Testis (tissue), 3 donors: ENCODE data around the gene CFAP53. TPM values are rescaled to one million over a fixed set of nuclear protein-coding genes. Genes with fewer than 3 reads are reported as not detected.
"Not testable (repeated sequence)": the region's sequence is repeated elsewhere in the genome, so short reads cannot be mapped to it uniquely, and the experiment has no call there.

Experiments used
- DNase-seq: peaks from one replicate; pipeline ENCODE4 v3.0.0-alpha.2; 2019
- H3K27ac ChIP-seq, 2 donors: fragments of 200-600 bp; sonication (generic); one replicate each; pipeline ENCODE4 v1.5.1; 2019
- H3K27me3 ChIP-seq: fragments of 200-600 bp; sonication (generic); one replicate; pipeline ENCODE4 v1.5.1; 2019
- H3K36me3 ChIP-seq: fragments of 200-600 bp; sonication (generic); one replicate; pipeline ENCODE4 v1.5.1; 2017; ENCODE audit warnings: low read depth; ENCODE audit errors: missing control alignments
- H3K4me1 ChIP-seq: fragments of 200-600 bp; sonication (generic); one replicate; pipeline ENCODE4 v1.5.1; 2019
- H3K4me3 ChIP-seq, 2 donors: fragments of 200-600 bp; sonication (generic); one replicate each; pipeline ENCODE4 v1.5.1; 2017 to 2019
- H3K9me3 ChIP-seq: fragments of 200-600 bp; sonication (generic); one replicate; pipeline ENCODE4 v1.5.1; 2017
- CTCF ChIP-seq, 3 experiments: fragments of 450-650 bp in 2 of 3; fragments of 200-600 bp in 1 of 3; sonication (generic) in 1 of 3; IDR thresholded peaks; one replicate each; pipeline ENCODE4 v1.5.1; 2016 to 2019; ENCODE audit warnings: antibody characterized with exemption in 3 of 3, mild to moderate bottlenecking in 2 of 3, moderate library complexity in 1 of 3
- POLR2A ChIP-seq: fragments of 450-650 bp; IDR thresholded peaks from one replicate; pipeline ENCODE4 v1.6.1; 2017; ENCODE audit warnings: antibody characterized with exemption, mild to moderate bottlenecking, moderate library complexity
- WGBS, 2 donors: methylation state at CpG; one replicate each; pipeline ENCODE4 v1.1.5; 2018; 5-methylcytosine and 5-hydroxymethylcytosine counted together
- intact Hi-C: fragments of 100-400 bp; cut with DNase I; formaldehyde crosslinking; loops from one replicate; pipeline ENCODE4 v1.15.1; 2023; ENCODE audit warnings: low total_unique reads
- polyA plus RNA-seq: library from polyadenylated mRNA; stranded (reverse); fragments of 350-450 nt; fragmentation: Illumina TruSeq; extraction: RNeasy Lipid Tissue Mini Kit (QIAGEN cat#74804); gene quantifications from one replicate; pipeline ENCODE4 v1.2.3, GENCODE V29; 2014; ENCODE audit warnings: low read depth, low replicate concordance; ENCODE audit not compliant: insufficient read depth
- total RNA-seq, 2 donors: library from RNA; depleted of rRNA; stranded (reverse); fragments of >200 nt; gene quantifications; one replicate each; pipeline ENCODE4 v1.2.3, GENCODE V29; 2016

The CFAP53 gene
- total and polyA plus RNA-seq, 3 donors from 2014 or later = 22.7 to 72.8 (median 48.6) TPM

- intact Hi-C loops = no loop called here
- TF ChIP-seq POLR2A (no peak), CTCF (IDR thresholded peaks at IDR 0.05) (no peak)
- WGBS, 2 donors = 25 to 40% methylated on average over 2 to 49 of the region's 49 CpGs
- H3K36me3 ChIP-seq = no peaks in the 10 kb centered on the region
- no peak for DNase-seq
- no peaks in the 10 kb centered on the region for H3K27me3 ChIP-seq
- H3K27ac ChIP-seq = no peak overlapping the region
- H3K4me1 ChIP-seq = no peaks in the 10 kb centered on the region
- peak overlapping the region; percentile 46 to 47 for H3K4me3 ChIP-seq
- H3K9me3 ChIP-seq = no peaks in the 10 kb centered on the region
Measured at GRCh38 chr18:50298443-50299284, 32.4 kb upstream of the CFAP53 start.

- Histone ChIP-seq H3K27ac (no peak overlapping the region), H3K4me3 (peak overlapping the region; percentile 46 to 47), H3K27me3 (no peaks in the 10 kb centered on the region), H3K36me3 (no peaks in the 10 kb centered on the region), H3K9me3 (no peaks in the 10 kb centered on the region), H3K4me1 (no peaks in the 10 kb centered on the region)
- peak; percentile 90 for DNase-seq
- 8% methylated on average over 26 to 27 of the region's 28 CpGs for WGBS, 2 donors
- intact Hi-C loops = no loop called here
- TF ChIP-seq POLR2A = no peak
- TF ChIP-seq CTCF (IDR thresholded peaks at IDR 0.05) = no peak
Measured at GRCh38 chr18:50297621-50298442, 31.5 kb upstream of the CFAP53 start.

- no peaks in the 10 kb centered on the region for H3K9me3 ChIP-seq
- no peak overlapping the region for H3K27ac ChIP-seq
- intact Hi-C loops = no loop called here
- no peaks in the 10 kb centered on the region for H3K4me1 ChIP-seq
- H3K27me3 ChIP-seq = no peaks in the 10 kb centered on the region
- no peaks in the 10 kb centered on the region for H3K36me3 ChIP-seq
- TF ChIP-seq POLR2A (no peak), CTCF (IDR thresholded peaks at IDR 0.05) (no peak)
- no peak overlapping the region for H3K4me3 ChIP-seq
- DNase-seq = no peak
- WGBS, 2 donors = 89 to 96% methylated on average over 1 of the region's 1 CpG
Measured at GRCh38 chr18:50293039-50293438, 26.7 kb upstream of the CFAP53 start.

GRCh38 chr18:50289108-50289443 lies 22.8 kb upstream of the CFAP53 start:
- no peak for DNase-seq
- TF ChIP-seq CTCF (IDR thresholded peaks at IDR 0.05) (no peak), POLR2A (no peak)
- Histone ChIP-seq H3K27me3 (no peaks in the 10 kb centered on the region), H3K27ac (no peak overlapping the region), H3K4me1 (peaks cover 2% of the 10 kb centered on the region), H3K9me3 (no peaks in the 10 kb centered on the region), H3K36me3 (no peaks in the 10 kb centered on the region), H3K4me3 (no peak overlapping the region)
- WGBS, 2 donors = 65 to 71% methylated on average over 4 of the region's 4 CpGs
- intact Hi-C loops = no loop called here

- Histone ChIP-seq H3K4me3 (peak overlapping the region; percentile 69 to 72), H3K27ac (peak overlapping the region; percentile 87 to 90)
- H3K9me3 ChIP-seq, intact Hi-C loops, DNase-seq, H3K36me3 ChIP-seq, H3K4me1 ChIP-seq, H3K27me3 ChIP-seq: not testable (repeated sequence)
- 51 to 64% methylated on average over 21 of the region's 21 CpGs for whole genome bisulfite sequencing, 2 donors
Measured at GRCh38 chr18:50288348-50289107, 22.2 kb upstream of the CFAP53 start.
